GM12878 (cell line): ENCODE measurements around the gene TNKS1BP1. TPM values are rescaled to one million over a fixed set of nuclear protein-coding genes. Genes with fewer than 3 reads are reported as not detected.

Experiments
- ATAC-seq: fragments of 200-7000 bp; cut with Tn5 transposase; 3 replicates; pipeline ENCODE4 v1.9.1; 2020; ENCODE audit warnings: mild to moderate bottlenecking, moderate library complexity
- BruUV-seq: library from RNA; stranded (reverse); fragments of 400-500 nt; replicated peaks from 2 replicates; lab custom pipeline; 2021; lab: Mats Ljungman, UMichigan
- CTCF ChIA-PET: fragments of 300-600 bp; sonication (Branson Sonifier 250); formaldehyde crosslinking; extraction: SDS; loops from one replicate; lab custom pipeline; 2021; ENCODE audit warnings: inconsistent platforms; lab: Yijun Ruan, JAX
- POLR2A ChIA-PET: fragments of 350-600 bp; formaldehyde crosslinking; extraction: SDS; loops from one replicate; lab custom pipeline; 2021; ENCODE audit warnings: inconsistent platforms; lab: Charles Lee
- RAD21 ChIA-PET: fragments of 300-600 bp; sonication (Branson Sonifier 250); formaldehyde crosslinking; loops from one replicate; lab custom pipeline; 2023; ENCODE audit warnings: antibody characterized with exemption; ENCODE audit not compliant: unreplicated experiment; lab: Charles Lee
- SMC1A ChIA-PET: fragments of 300-600 bp; sonication (Branson Sonifier 250); formaldehyde crosslinking; loops from one replicate; lab custom pipeline; 2023; ENCODE audit not compliant: unreplicated experiment, uncharacterized antibody; lab: Charles Lee
- DNase-seq: peaks from one replicate; pipeline ENCODE4 v3.0.0-alpha.2; 2011; ENCODE audit warnings: low read depth, low spot score
- FAIRE-seq: peaks from 3 replicates; lab custom pipeline; 2011; peaks lifted over from hg19 to GRCh38; lab: Jason Lieb, UNC
- H2AFZ ChIP-seq: 2 replicates; pipeline ENCODE4 v1.6.0; 2011; ENCODE audit warnings: low read depth, low read length, control low read depth; ENCODE audit not compliant: control insufficient read depth
- H3K27ac ChIP-seq: 2 replicates; pipeline ENCODE4 v1.5.1; 2011; ENCODE audit warnings: control low read depth; ENCODE audit not compliant: control insufficient read depth, insufficient read depth
- H3K27me3 ChIP-seq, 2 experiments: replicated peaks in 1 of 2; 2 replicates each; pipeline versions ENCODE4 v1.6.0 to v1.6.1; 2011; ENCODE audit warnings: low read length in 1 of 2; ENCODE audit not compliant: control insufficient read depth in 2 of 2, insufficient read depth in 2 of 2
- H3K36me3 ChIP-seq, 2 experiments: 2 replicates each; pipeline ENCODE4 v1.5.1; 2011; ENCODE audit warnings: low read length in 1 of 2; ENCODE audit not compliant: control insufficient read depth in 2 of 2, insufficient read depth in 2 of 2
- H3K4me1 ChIP-seq: 2 replicates; pipeline ENCODE4 v1.6.1; 2011; ENCODE audit warnings: mild to moderate bottlenecking, low read length, moderate library complexity, mixed read lengths; ENCODE audit not compliant: control insufficient read depth, insufficient read depth
- H3K4me2 ChIP-seq: 2 replicates; pipeline ENCODE4 v1.6.0; 2011; ENCODE audit warnings: control low read depth; ENCODE audit not compliant: control insufficient read depth, insufficient read depth
- H3K4me3 ChIP-seq: fragments of 200-600 bp; sonication (generic); 2 replicates; pipeline ENCODE4 v1.5.1; 2016
- H3K79me2 ChIP-seq: 2 replicates; pipeline ENCODE4 v1.6.0; 2011; ENCODE audit warnings: low read length; ENCODE audit not compliant: control insufficient read depth, insufficient read depth
- H3K9ac ChIP-seq: 2 replicates; pipeline ENCODE4 v1.8.0; 2011; ENCODE audit warnings: low read length, control low read depth, mixed read lengths; ENCODE audit not compliant: control insufficient read depth, insufficient read depth
- H3K9me3 ChIP-seq: replicated peaks from 3 replicates; pipeline ENCODE4 v1.5.1; 2011; ENCODE audit warnings: mild to moderate bottlenecking, low read length; ENCODE audit not compliant: control insufficient read depth, insufficient read depth
- H4K20me1 ChIP-seq: 2 replicates; pipeline ENCODE4 v1.6.0; 2011; ENCODE audit not compliant: control insufficient read depth, insufficient read depth
- HDGF ChIP-seq: fragments of 450-650 bp; IDR thresholded peaks from 2 replicates; pipeline ENCODE4 v1.6.1; 2016; ENCODE audit warnings: antibody characterized with exemption
- IKZF1 ChIP-seq: fragments of 450-650 bp; conservative IDR thresholded peaks from 2 replicates; pipeline ENCODE4 v1.6.1; 2017; ENCODE audit warnings: antibody characterized with exemption, mild to moderate bottlenecking
- NR2F1 ChIP-seq: fragments of 450-650 bp; conservative IDR thresholded peaks from 2 replicates; pipeline ENCODE4 v1.6.1; 2017; ENCODE audit warnings: mild to moderate bottlenecking
- POLR2A ChIP-seq: IDR thresholded peaks from 2 replicates; pipeline ENCODE4 v1.6.1; 2011; ENCODE audit warnings: low read depth, mild to moderate bottlenecking, low read length
- TCF12 ChIP-seq: IDR thresholded peaks from 2 replicates; pipeline ENCODE4 v1.6.1; 2011; ENCODE audit warnings: low read depth, mild to moderate bottlenecking, low read length
- ZBTB4 ChIP-seq: fragments of 450-650 bp; formaldehyde crosslinking; IDR thresholded peaks from 2 replicates; pipeline ENCODE4 v1.4.0; 2022; ENCODE audit warnings: mild to moderate bottlenecking, moderate library complexity
- WGBS: methylation state at CpG from one replicate; pipeline ENCODE4 v1.1.6; 2016; ENCODE audit warnings: low lambda C conversion rate; ENCODE audit not compliant: insufficient replicate concordance, insufficient coverage; ENCODE audit errors: missing lambda C conversion rate; 5-methylcytosine and 5-hydroxymethylcytosine counted together
- in situ Hi-C: fragments of 300-500 bp; cut with MboI; formaldehyde crosslinking; loops from 9 replicates; pipeline ENCODE4 v1.14.3; 2018; ENCODE audit warnings: mixed read lengths
- intact Hi-C: fragments of 100-400 bp; cut with micrococcal nuclease; formaldehyde crosslinking; loops from one replicate; pipeline ENCODE4 v1.14.2; 2022; ENCODE audit not compliant: unreplicated experiment
- polyA plus RNA-seq, 11 experiments: library from polyadenylated mRNA; depleted of rRNA in 4 of 11; unstranded in 6 of 11; stranded (reverse) in 5 of 11; fragments of >200 nt; fragmentation: Nextera tagmentation in 4 of 11; fragmentation: Illumina TruSeq in 1 of 11; extraction: Ambion mirVana in 4 of 11; extraction: Trizol in 1 of 11; gene quantifications; 1 replicate in 1 of 11; 2 replicates in 10 of 11; pipeline versions ENCODE4 v1.2.1 to v1.2.3, GENCODE V29; 2011 to 2016; ENCODE audit warnings: inconsistent platforms in 2 of 11, missing spikeins in 2 of 11, low read depth in 1 of 11
- total RNA-seq, 4 experiments: library from RNA; depleted of rRNA in 3 of 4; stranded (reverse); fragments of >200 nt in 3 of 4; fragmentation: Illumina TruSeq in 1 of 4; extraction: Trizol in 1 of 4; gene quantifications; 2 replicates each; pipeline versions ENCODE4 v1.2.1 to v1.2.3, GENCODE V29; 2013 to 2021

The TNKS1BP1 gene
- total and polyA plus RNA-seq, 10 of the 15 experiments (the other 5 are each of a cell fraction or from before 2014, with no cell fraction given) = 0.26 to 15.8 (median 4.3) TPM

- TF ChIP-seq ZBTB4 (CRISPR knock-in tag) = no peak
These were observed 12.2 kb downstream of the TNKS1BP1 start (continued) for GRCh38 chr11:57312511-57313021.

- FAIRE-seq = peak; percentile 74
- Histone ChIP-seq H3K4me1 (peaks cover 5% of the 10 kb centered on the region), H2AFZ (peak overlapping the region; percentile 63), H3K9ac (no peak overlapping the region; the same call in 1 of the 2 replicates), H3K4me2 (peak overlapping the region; percentile 84), H3K27ac (no peak overlapping the region), H4K20me1 (no peaks in the 10 kb centered on the region), H3K79me2 (no peaks in the 10 kb centered on the region), H3K27me3 (no peaks in the 10 kb centered on the region), H3K36me3 (peaks cover 1 to 2% of the 10 kb centered on the region in 2 experiments; a peak in 2 of 4 replicates), H3K9me3 (no peaks in the 10 kb centered on the region), H3K4me3 (peak overlapping the region; percentile 15; the same call in 1 of the 2 replicates)
- 3% methylated on average over 17 of the region's 31 CpGs for WGBS
- peak; percentile 16 for DNase-seq
- peak; percentile 53; the same call in 1 of the 2 replicates for TF ChIP-seq POLR2A
- TF ChIP-seq IKZF1 = 0 out of 2 replicates have a peak, but pooled peaks have one; percentile 17
- TF ChIP-seq HDGF = no peak
- 0 out of 2 replicates have a peak, but pooled peaks have one; percentile 34 for TF ChIP-seq TCF12
- no peak for TF ChIP-seq NR2F1
- ChIA-PET POLR2A (interaction anchor here (1.0 to 2.0 kb wide), 2 partner anchors 10 to 14 kb away, joined by 3 to 8 read pairs; no protein-coding TSS in a partner anchor), CTCF (interaction anchor here (1.0 to 1.6 kb wide), 3 partner anchors 8 to 34 kb away, joined by 3 to 9 read pairs (median 4); no protein-coding TSS in a partner anchor), SMC1A (interaction anchor here (2.6 kb wide), 1 partner anchor 11 kb away, joined by 9 read pairs; no protein-coding TSS in a partner anchor), RAD21 (interaction anchor here (1.0 to 1.6 kb wide), 2 partner anchors 11 to 147 kb away, joined by 3 read pairs; no protein-coding TSS in a partner anchor)
- peak; percentile 94 for ATAC-seq
- no TSS peak for BruUV-seq
- in situ Hi-C loops (no loop called here), intact Hi-C loops (no loop called here)
These were observed 13.4 kb downstream of the TNKS1BP1 start for GRCh38 chr11:57311109-57311936.
